ENCODE results near the gene RXFP2. TPM values are rescaled to one million over a fixed set of nuclear protein-coding genes. Genes with fewer than 3 reads are reported as not detected.

RXFP2 gene
- total and polyA plus RNA-seq, 3 experiments from 2014 or later = not detected

- ChIA-PET CTCF (no interaction called here), POLR2A (no interaction called here)
- Mint-ChIP-seq H3K36me3 (peaks cover 0 to 3% (median 0%) of the 10 kb centered on the region in 3 donors), H3K9me3 (no peaks in the 10 kb centered on the region), H3K4me1 (peaks cover 8 to 17% (median 15%) of the 10 kb centered on the region in 3 donors), H3K27me3 (peaks cover 20 to 44% of the 10 kb centered on the region in 2 donors), H3K4me3 (no peak overlapping the region), H3K27ac (no peak overlapping the region)
- no peaks in the 10 kb centered on the region for H3K36me3 ChIP-seq (ENCODE audit: insufficient read depth, low read length)
- no peak overlapping the region for H3K27ac ChIP-seq (ENCODE audit: low read depth, low read length)
- no peak overlapping the region for H3K4me3 ChIP-seq (ENCODE audit: low read length)
- no peaks in the 10 kb centered on the region for H3K4me1 ChIP-seq (ENCODE audit: insufficient read depth, low read length)
- no peak for DNase-seq
- no peaks in the 10 kb centered on the region for H3K9me3 ChIP-seq (ENCODE audit: low read length)
- H3K27me3 ChIP-seq (ENCODE audit: insufficient read depth, low read length, poor library complexity, severe bottlenecking) = no peaks in the 10 kb centered on the region
Observed at GRCh38 chr13:31843044-31843443, 103.7 kb downstream of the RXFP2 start.

- Histone ChIP-seq H3K4me1 (ENCODE audit: insufficient read depth, low read length) (no peaks in the 10 kb centered on the region), H3K27ac (ENCODE audit: low read depth, low read length) (no peak overlapping the region), H3K36me3 (ENCODE audit: insufficient read depth, low read length) (no peaks in the 10 kb centered on the region), H3K4me3 (ENCODE audit: low read length) (no peak overlapping the region), H3K9me3 (ENCODE audit: low read length) (no peaks in the 10 kb centered on the region), H3K27me3 (ENCODE audit: insufficient read depth, low read length, poor library complexity, severe bottlenecking) (no peaks in the 10 kb centered on the region)
- ChIA-PET POLR2A (no interaction called here), CTCF (interaction anchor here (1.1 kb wide), 1 partner anchor 63 kb away, joined by 4 read pairs; no protein-coding TSS in a partner anchor)
- H3K27me3 Mint-ChIP-seq = peaks cover 20 to 47% of the 10 kb centered on the region in 2 donors
- DNase-seq = peak; percentile 14 to 73 (median 56)
- H3K4me3 Mint-ChIP-seq = peak overlapping the region; percentile 44 to 86 (median 81)
- H3K9me3 Mint-ChIP-seq = no peaks in the 10 kb centered on the region
- peak overlapping the region in 2 of 8 donors; percentile 34 to 65 for H3K27ac Mint-ChIP-seq
- H3K36me3 Mint-ChIP-seq = no peaks in the 10 kb centered on the region
- H3K4me1 Mint-ChIP-seq = peaks cover 11 to 30% (median 21%) of the 10 kb centered on the region in 3 donors
Observed at GRCh38 chr13:31846182-31846938, 107.0 kb downstream of the RXFP2 start.

GRCh38 chr13:31846961-31847752 is 107.8 kb downstream of the RXFP2 start:
- Mint-ChIP-seq H3K36me3 (no peaks in the 10 kb centered on the region), H3K4me1 (peaks cover 11 to 30% (median 21%) of the 10 kb centered on the region in 3 donors), H3K27me3 (peaks cover 19 to 49% of the 10 kb centered on the region in 2 donors), H3K4me3 (peak overlapping the region; percentile 46 to 81 (median 59)), H3K9me3 (no peaks in the 10 kb centered on the region), H3K27ac (peak overlapping the region in 2 of 8 donors; percentile 3 to 57)
- Histone ChIP-seq H3K4me3 (ENCODE audit: low read length) (no peak overlapping the region), H3K27ac (ENCODE audit: low read depth, low read length) (no peak overlapping the region), H3K27me3 (ENCODE audit: insufficient read depth, low read length, poor library complexity, severe bottlenecking) (no peaks in the 10 kb centered on the region), H3K9me3 (ENCODE audit: low read length) (no peaks in the 10 kb centered on the region), H3K36me3 (ENCODE audit: insufficient read depth, low read length) (no peaks in the 10 kb centered on the region), H3K4me1 (ENCODE audit: insufficient read depth, low read length) (no peaks in the 10 kb centered on the region)
- POLR2A ChIA-PET = no interaction called here
- peak in 1 of 5 donors; percentile 1 for DNase-seq
- CTCF ChIA-PET = interaction anchor here (1.1 kb wide), 1 partner anchor 63 kb away, joined by 4 read pairs; no protein-coding TSS in a partner anchor

GRCh38 chr13:31848621-31849020 is 109.3 kb downstream of the RXFP2 start:
- Histone ChIP-seq H3K27me3 (ENCODE audit: insufficient read depth, low read length, poor library complexity, severe bottlenecking) (no peaks in the 10 kb centered on the region), H3K4me1 (ENCODE audit: insufficient read depth, low read length) (no peaks in the 10 kb centered on the region), H3K36me3 (ENCODE audit: insufficient read depth, low read length) (no peaks in the 10 kb centered on the region), H3K27ac (ENCODE audit: low read depth, low read length) (no peak overlapping the region), H3K9me3 (ENCODE audit: low read length) (no peaks in the 10 kb centered on the region), H3K4me3 (ENCODE audit: low read length) (no peak overlapping the region)
- peaks cover 11 to 30% (median 21%) of the 10 kb centered on the region in 3 donors for H3K4me1 Mint-ChIP-seq
- peak overlapping the region in 1 of 7 donors; percentile 4 for H3K4me3 Mint-ChIP-seq
- CTCF ChIA-PET = no interaction called here
- peaks cover 14 to 43% of the 10 kb centered on the region in 2 donors for H3K27me3 Mint-ChIP-seq
- no peak overlapping the region for H3K27ac Mint-ChIP-seq
- H3K9me3 Mint-ChIP-seq = no peaks in the 10 kb centered on the region
- POLR2A ChIA-PET = no interaction called here
- no peak for DNase-seq
- H3K36me3 Mint-ChIP-seq = no peaks in the 10 kb centered on the region

GRCh38 chr13:31849206-31849605 is 109.9 kb downstream of the RXFP2 start:
- no peak for DNase-seq
- H3K27ac ChIP-seq (ENCODE audit: low read depth, low read length) = no peak overlapping the region
- H3K4me3 ChIP-seq (ENCODE audit: low read length) = no peak overlapping the region
- H3K27me3 ChIP-seq (ENCODE audit: insufficient read depth, low read length, poor library complexity, severe bottlenecking) = no peaks in the 10 kb centered on the region
- Mint-ChIP-seq H3K9me3 (no peaks in the 10 kb centered on the region), H3K4me3 (peak overlapping the region in 2 of 7 donors; percentile 3 to 20), H3K27ac (no peak overlapping the region), H3K36me3 (no peaks in the 10 kb centered on the region), H3K4me1 (peaks cover 11 to 30% (median 21%) of the 10 kb centered on the region in 3 donors), H3K27me3 (peaks cover 14 to 41% of the 10 kb centered on the region in 2 donors)
- ChIA-PET CTCF (no interaction called here), POLR2A (no interaction called here)
- H3K36me3 ChIP-seq (ENCODE audit: insufficient read depth, low read length) = no peaks in the 10 kb centered on the region
- H3K4me1 ChIP-seq (ENCODE audit: insufficient read depth, low read length) = no peaks in the 10 kb centered on the region
- H3K9me3 ChIP-seq (ENCODE audit: low read length) = no peaks in the 10 kb centered on the region

GRCh38 chr13:31850041-31850555 is 110.8 kb downstream of the RXFP2 start:
- Mint-ChIP-seq H3K4me1 (peaks cover 11 to 30% (median 21%) of the 10 kb centered on the region in 3 donors), H3K27me3 (peaks cover 13 to 35% of the 10 kb centered on the region in 2 donors), H3K27ac (no peak overlapping the region), H3K9me3 (no peaks in the 10 kb centered on the region), H3K4me3 (no peak overlapping the region), H3K36me3 (no peaks in the 10 kb centered on the region)
- DNase-seq = no peak
- Histone ChIP-seq H3K4me1 (ENCODE audit: insufficient read depth, low read length) (no peaks in the 10 kb centered on the region), H3K9me3 (ENCODE audit: low read length) (no peaks in the 10 kb centered on the region), H3K36me3 (ENCODE audit: insufficient read depth, low read length) (no peaks in the 10 kb centered on the region), H3K27ac (ENCODE audit: low read depth, low read length) (no peak overlapping the region), H3K4me3 (ENCODE audit: low read length) (no peak overlapping the region), H3K27me3 (ENCODE audit: insufficient read depth, low read length, poor library complexity, severe bottlenecking) (no peaks in the 10 kb centered on the region)
- ChIA-PET POLR2A (no interaction called here), CTCF (no interaction called here)

GRCh38 chr13:31851216-31851615 is 111.9 kb downstream of the RXFP2 start:
- Histone ChIP-seq H3K4me3 (ENCODE audit: low read length) (no peak overlapping the region), H3K36me3 (ENCODE audit: insufficient read depth, low read length) (no peaks in the 10 kb centered on the region), H3K4me1 (ENCODE audit: insufficient read depth, low read length) (no peaks in the 10 kb centered on the region), H3K27me3 (ENCODE audit: insufficient read depth, low read length, poor library complexity, severe bottlenecking) (no peaks in the 10 kb centered on the region), H3K27ac (ENCODE audit: low read depth, low read length) (no peak overlapping the region), H3K9me3 (ENCODE audit: low read length) (no peaks in the 10 kb centered on the region)
- Mint-ChIP-seq H3K4me3 (no peak overlapping the region), H3K27me3 (peaks cover 8 to 25% of the 10 kb centered on the region in 2 donors), H3K36me3 (no peaks in the 10 kb centered on the region), H3K9me3 (no peaks in the 10 kb centered on the region), H3K27ac (no peak overlapping the region), H3K4me1 (peaks cover 6 to 24% (median 15%) of the 10 kb centered on the region in 3 donors)
- POLR2A ChIA-PET = no interaction called here
- CTCF ChIA-PET = no interaction called here
- DNase-seq = no peak
